ENCODE results near the gene CD207.

CD207 gene

DNA sequence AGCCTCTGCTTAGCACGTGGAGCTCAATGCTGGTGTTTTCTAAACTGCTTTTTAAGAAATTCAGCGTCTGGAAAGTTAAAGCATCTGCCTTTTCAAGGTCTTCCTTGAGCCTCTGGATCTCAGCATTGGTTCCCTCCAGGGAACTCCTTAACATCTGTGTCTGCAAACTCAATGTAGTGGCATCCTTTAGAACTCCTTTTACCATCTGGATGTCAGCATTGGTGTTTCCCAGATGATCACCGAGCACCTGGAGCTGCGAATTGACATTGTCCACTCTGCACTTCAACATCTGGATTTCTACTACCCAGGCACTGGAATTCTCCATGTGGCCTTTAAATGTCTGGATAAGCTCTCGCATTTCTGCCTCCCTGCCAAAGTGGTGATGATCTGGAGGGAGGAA is 18.9 kb downstream of the CD207 start:
- no peaks in the 10 kb centered on the region for H3K9me3 Mint-ChIP-seq
- no peaks in the 10 kb centered on the region for H3K4me1 Mint-ChIP-seq
- H3K36me3 Mint-ChIP-seq (ENCODE audit: low read depth) = no peaks in the 10 kb centered on the region
- TF ChIP-seq, protein P1, sequence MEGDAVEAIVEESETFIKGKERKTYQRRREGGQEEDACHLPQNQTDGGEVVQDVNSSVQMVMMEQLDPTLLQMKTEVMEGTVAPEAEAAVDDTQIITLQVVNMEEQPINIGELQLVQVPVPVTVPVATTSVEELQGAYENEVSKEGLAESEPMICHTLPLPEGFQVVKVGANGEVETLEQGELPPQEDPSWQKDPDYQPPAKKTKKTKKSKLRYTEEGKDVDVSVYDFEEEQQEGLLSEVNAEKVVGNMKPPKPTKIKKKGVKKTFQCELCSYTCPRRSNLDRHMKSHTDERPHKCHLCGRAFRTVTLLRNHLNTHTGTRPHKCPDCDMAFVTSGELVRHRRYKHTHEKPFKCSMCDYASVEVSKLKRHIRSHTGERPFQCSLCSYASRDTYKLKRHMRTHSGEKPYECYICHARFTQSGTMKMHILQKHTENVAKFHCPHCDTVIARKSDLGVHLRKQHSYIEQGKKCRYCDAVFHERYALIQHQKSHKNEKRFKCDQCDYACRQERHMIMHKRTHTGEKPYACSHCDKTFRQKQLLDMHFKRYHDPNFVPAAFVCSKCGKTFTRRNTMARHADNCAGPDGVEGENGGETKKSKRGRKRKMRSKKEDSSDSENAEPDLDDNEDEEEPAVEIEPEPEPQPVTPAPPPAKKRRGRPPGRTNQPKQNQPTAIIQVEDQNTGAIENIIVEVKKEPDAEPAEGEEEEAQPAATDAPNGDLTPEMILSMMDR (IDR thresholded peaks at IDR 0.05) = no peak
- no peak for DNase-seq
- H3K27me3 Mint-ChIP-seq (ENCODE audit: low read depth, poor library complexity) = peaks cover 56% of the 10 kb centered on the region
- no peak overlapping the region for H3K27ac Mint-ChIP-seq
- H3K4me3 Mint-ChIP-seq = no peak overlapping the region

DNA sequence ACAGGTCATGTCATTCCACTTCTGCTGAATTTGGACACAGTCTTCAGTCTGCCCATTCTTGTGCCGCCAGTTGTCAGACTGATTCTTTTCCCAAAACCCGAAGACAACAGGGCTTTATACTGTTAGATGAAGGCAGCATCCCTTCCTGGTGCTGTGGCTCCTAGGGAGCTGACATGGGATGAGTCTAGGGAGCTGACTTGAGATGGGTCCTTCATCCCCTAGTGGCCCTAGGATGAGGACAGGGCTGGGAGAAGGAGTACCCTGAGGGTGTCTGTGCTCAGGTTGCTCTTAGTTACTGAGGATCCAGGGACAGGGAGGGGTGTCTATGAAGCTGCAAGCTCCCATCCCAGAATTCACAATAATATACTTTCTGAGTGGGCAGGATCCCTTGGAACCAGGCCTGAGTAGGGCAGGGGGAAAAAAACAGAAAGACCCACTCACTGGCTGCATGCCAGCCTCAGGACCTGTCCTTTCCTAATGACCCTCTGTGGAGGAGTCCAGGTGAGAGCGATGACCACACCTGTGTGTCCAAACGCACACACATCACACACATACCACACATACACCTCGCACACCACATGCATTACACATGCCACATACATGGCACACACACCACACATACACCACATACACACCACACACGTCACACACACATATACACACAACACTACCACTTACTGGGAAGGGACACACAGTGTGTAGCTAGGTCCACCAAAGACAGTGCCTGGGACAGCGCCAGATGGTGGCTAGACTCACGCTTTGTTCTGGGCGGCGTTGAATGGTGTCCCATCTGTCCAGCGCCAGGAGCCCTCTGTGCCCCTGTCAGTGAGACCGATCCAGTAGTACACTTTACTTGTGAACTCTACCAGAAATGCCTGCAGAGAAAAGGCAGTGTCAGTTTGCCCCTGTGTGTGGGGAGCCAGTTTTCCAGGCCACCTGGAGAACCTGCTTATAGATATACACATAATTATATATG is 26.3 kb downstream of the CD207 start:
- Mint-ChIP-seq H3K27me3 (ENCODE audit: low read depth, poor library complexity) (peaks cover 51% of the 10 kb centered on the region), H3K9me3 (no peaks in the 10 kb centered on the region), H3K36me3 (ENCODE audit: low read depth) (no peaks in the 10 kb centered on the region), H3K27ac (no peak overlapping the region), H3K4me3 (no peak overlapping the region), H3K4me1 (peaks cover 6% of the 10 kb centered on the region)
- DNase-seq = no peak
- TF ChIP-seq, protein P1 (IDR thresholded peaks at IDR 0.05) = no peak

DNA sequence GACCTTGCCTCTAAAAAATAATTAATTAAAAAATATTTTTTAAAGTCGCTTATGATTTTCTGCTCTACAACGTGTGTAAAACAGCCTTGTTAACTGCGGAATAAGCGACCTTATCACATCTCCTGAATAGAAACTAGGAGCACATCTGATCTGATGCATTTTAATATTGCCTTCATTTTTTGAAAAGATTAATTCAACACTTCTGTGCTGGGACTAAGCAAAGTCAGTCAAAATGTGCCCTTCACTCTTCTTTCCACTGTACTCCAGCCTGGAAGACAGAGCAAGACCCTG is 27.8 kb downstream of the CD207 start:
- H3K36me3 Mint-ChIP-seq (ENCODE audit: low read depth) = no peaks in the 10 kb centered on the region
- H3K4me3 Mint-ChIP-seq = no peak overlapping the region
- H3K4me1 Mint-ChIP-seq = peaks cover 6% of the 10 kb centered on the region
- no peak overlapping the region for H3K27ac Mint-ChIP-seq
- TF ChIP-seq, protein P1 (IDR thresholded peaks at IDR 0.05) = no peak
- H3K9me3 Mint-ChIP-seq = no peaks in the 10 kb centered on the region
- DNase-seq = no peak
- H3K27me3 Mint-ChIP-seq (ENCODE audit: low read depth, poor library complexity) = peaks cover 44% of the 10 kb centered on the region

DNA sequence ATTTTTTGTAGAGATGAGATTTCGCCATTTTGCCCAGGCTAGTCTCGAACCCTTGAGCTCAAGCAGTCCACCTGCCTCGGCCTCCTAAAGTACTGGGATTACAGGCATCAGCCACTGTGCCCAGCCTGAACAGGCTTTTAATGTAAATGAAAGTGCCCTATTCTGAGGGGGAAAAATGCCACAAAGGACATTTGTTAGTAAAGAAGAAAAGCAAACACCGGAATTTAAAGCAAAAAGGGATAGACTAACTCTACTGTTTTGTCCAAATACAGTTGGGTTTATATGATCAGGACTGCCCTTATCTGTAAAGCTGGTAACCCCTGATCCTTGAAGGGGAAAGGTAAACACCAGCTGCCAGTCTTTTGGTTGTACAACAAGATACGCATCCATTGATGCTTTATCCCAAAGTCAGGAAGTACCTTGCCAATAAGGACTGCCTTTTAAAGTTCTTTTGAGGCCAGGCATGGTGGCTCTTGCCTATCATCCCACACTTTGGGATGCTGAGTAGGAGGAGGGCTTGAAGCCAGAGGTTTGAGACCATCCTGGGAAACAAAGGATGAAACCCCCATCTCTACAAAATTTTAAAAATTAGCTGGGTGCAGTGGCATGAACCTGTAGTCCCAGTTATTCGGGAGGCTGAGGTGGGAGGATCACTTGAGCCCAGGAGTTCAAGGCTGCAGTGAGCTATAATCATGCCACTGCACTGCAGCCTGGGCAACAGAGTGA is 28.4 kb downstream of the CD207 start:
- no peak overlapping the region for H3K4me3 Mint-ChIP-seq
- peaks cover 44% of the 10 kb centered on the region for H3K27me3 Mint-ChIP-seq (ENCODE audit: low read depth, poor library complexity)
- DNase-seq = no peak
- no peaks in the 10 kb centered on the region for H3K36me3 Mint-ChIP-seq (ENCODE audit: low read depth)
- H3K9me3 Mint-ChIP-seq = no peaks in the 10 kb centered on the region
- H3K27ac Mint-ChIP-seq = no peak overlapping the region
- TF ChIP-seq, protein P1 (IDR thresholded peaks at IDR 0.05) = no peak
- peaks cover 6% of the 10 kb centered on the region for H3K4me1 Mint-ChIP-seq

DNA sequence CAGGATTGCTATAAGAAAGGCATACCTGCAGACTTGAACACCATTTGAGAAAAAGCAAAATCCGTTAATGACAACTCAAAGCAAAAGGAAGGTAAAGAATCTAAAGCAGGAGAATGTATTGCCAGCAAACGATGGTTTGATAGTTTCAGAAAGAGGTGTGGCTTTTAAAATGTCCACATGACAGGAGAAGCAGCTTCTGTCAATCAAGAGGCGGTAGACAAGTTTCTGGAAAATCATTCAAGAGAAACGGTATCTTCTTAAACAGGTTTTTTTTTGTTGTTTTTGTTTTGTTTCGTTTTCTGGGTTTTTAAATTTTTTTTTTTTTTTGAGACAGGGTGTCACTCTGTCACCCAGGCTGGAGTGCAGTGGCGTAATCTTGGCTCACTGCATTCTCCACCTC is 29.0 kb downstream of the CD207 start:
- Mint-ChIP-seq H3K27ac (no peak overlapping the region), H3K27me3 (ENCODE audit: low read depth, poor library complexity) (peaks cover 44% of the 10 kb centered on the region), H3K4me3 (no peak overlapping the region), H3K36me3 (ENCODE audit: low read depth) (no peaks in the 10 kb centered on the region), H3K4me1 (peaks cover 6% of the 10 kb centered on the region), H3K9me3 (no peaks in the 10 kb centered on the region)
- DNase-seq = no peak
- TF ChIP-seq, protein P1 (IDR thresholded peaks at IDR 0.05) = no peak
